ENCODE data around the gene SIL1. TPM values are rescaled to one million over a fixed set of nuclear protein-coding genes. Genes with fewer than 3 reads are reported as not detected.

Gene SIL1
- total and polyA plus RNA-seq, 2 of the 13 experiments (the other 11 are each of a cell fraction or from before 2014, with no cell fraction given): 26.0 to 30.0 TPM

GRCh38 chr5:138979684-138980280 lies 218.4 kb downstream of the SIL1 start:
- TF ChIP-seq ZNF546 (CRISPR knock-in tag; conservative IDR thresholded peaks at IDR 0.05) (no peak), ZNF260 (CRISPR knock-in tag; IDR thresholded peaks at IDR 0.05; ENCODE audit: borderline replicate concordance, low read depth) (no peak), ZNF761 (CRISPR knock-in tag; conservative IDR thresholded peaks at IDR 0.05) (no peak), ZNF30 (CRISPR knock-in tag; IDR thresholded peaks at IDR 0.05) (no peak), PAWR (CRISPR knock-in tag; IDR thresholded peaks at IDR 0.05; ENCODE audit: borderline replicate concordance) (no peak), NFIB (CRISPR knock-in tag; IDR thresholded peaks at IDR 0.05; ENCODE audit: borderline replicate concordance) (no peak), RERE (CRISPR knock-in tag; IDR thresholded peaks at IDR 0.05; ENCODE audit: low read depth) (no peak), JUND (CRISPR knock-in tag; IDR thresholded peaks at IDR 0.05) (no peak), SRSF1 (optimal IDR thresholded peaks at IDR 0.05; ENCODE audit: low read depth, low read length) (no peak), JUN (CRISPR knock-in tag; IDR thresholded peaks at IDR 0.05) (no peak), NBN (conservative IDR thresholded peaks at IDR 0.05) (no peak), ZSCAN22 (CRISPR knock-in tag; IDR thresholded peaks at IDR 0.05) (no peak), NR2F1 (CRISPR knock-in tag; IDR thresholded peaks at IDR 0.05) (no peak), ZNF333 (CRISPR knock-in tag; IDR thresholded peaks at IDR 0.05; ENCODE audit: borderline replicate concordance) (no peak), YEATS4 (CRISPR knock-in tag; IDR thresholded peaks at IDR 0.05; ENCODE audit: borderline replicate concordance) (no peak), ZNF766 (CRISPR knock-in tag; IDR thresholded peaks at IDR 0.05; ENCODE audit: borderline replicate concordance) (no peak)
- TF ChIP-seq, protein P1, sequence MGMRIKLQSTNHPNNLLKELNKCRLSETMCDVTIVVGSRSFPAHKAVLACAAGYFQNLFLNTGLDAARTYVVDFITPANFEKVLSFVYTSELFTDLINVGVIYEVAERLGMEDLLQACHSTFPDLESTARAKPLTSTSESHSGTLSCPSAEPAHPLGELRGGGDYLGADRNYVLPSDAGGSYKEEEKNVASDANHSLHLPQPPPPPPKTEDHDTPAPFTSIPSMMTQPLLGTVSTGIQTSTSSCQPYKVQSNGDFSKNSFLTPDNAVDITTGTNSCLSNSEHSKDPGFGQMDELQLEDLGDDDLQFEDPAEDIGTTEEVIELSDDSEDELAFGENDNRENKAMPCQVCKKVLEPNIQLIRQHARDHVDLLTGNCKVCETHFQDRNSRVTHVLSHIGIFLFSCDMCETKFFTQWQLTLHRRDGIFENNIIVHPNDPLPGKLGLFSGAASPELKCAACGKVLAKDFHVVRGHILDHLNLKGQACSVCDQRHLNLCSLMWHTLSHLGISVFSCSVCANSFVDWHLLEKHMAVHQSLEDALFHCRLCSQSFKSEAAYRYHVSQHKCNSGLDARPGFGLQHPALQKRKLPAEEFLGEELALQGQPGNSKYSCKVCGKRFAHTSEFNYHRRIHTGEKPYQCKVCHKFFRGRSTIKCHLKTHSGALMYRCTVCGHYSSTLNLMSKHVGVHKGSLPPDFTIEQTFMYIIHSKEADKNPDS (CRISPR knock-in tag; IDR thresholded peaks at IDR 0.05): no peak
- no peaks in the 10 kb centered on the region for H3K79me2 ChIP-seq (ENCODE audit: insufficient read depth, low read length)
- WGBS (ENCODE audit: low lambda C conversion rate): 92% methylated on average over 5 of the region's 5 CpGs
- no peaks in the 10 kb centered on the region for H3K36me3 ChIP-seq (replicated peaks in 1 of 2; ENCODE audit: control insufficient read depth in 1 of 2, insufficient read depth in 2 of 2, low read length in 2 of 2)
- in situ Hi-C loops (cut with HindIII; ENCODE audit: extremely low pct_ligation_motif_present, low pct_unique_long_range_greater_than_20kb): no loop called here
- no peaks in the 10 kb centered on the region for H3K27me3 ChIP-seq (ENCODE audit: control insufficient read depth in 1 of 2, insufficient read depth in 2 of 2, low read length in 2 of 2)
- ChIA-PET POLR2A (no interaction called here), CTCF (ENCODE audit: low intra/inter-chr PET ratio, low total read pairs) (no interaction called here)
- no peaks in the 10 kb centered on the region for H4K20me1 ChIP-seq (ENCODE audit: insufficient read depth, low read length)
- no peak for FAIRE-seq
- no peak for DNase-seq (ENCODE audit: low spot score)
- H3K9me3 ChIP-seq (ENCODE audit: low read length): no peaks in the 10 kb centered on the region
- H3K4me3 ChIP-seq (replicated peaks in 1 of 3; ENCODE audit: insufficient read depth in 1 of 3, low read depth in 2 of 3, low read length in 3 of 3): no peak overlapping the region
- no TSS peak for BruUV-seq (replicated peaks)
- H3K27ac ChIP-seq (ENCODE audit: extremely low read length, insufficient read depth, low read length): no peak overlapping the region
- no peak overlapping the region for H3K4me2 ChIP-seq (ENCODE audit: low read depth, low read length)
- H3K4me1 ChIP-seq (ENCODE audit: insufficient read depth, low read length): peaks cover 4% of the 10 kb centered on the region
- H3K9ac ChIP-seq (ENCODE audit: insufficient read depth, low read depth, low read length): no peak overlapping the region
- no peak for ATAC-seq
- no peak overlapping the region for H2AFZ ChIP-seq (ENCODE audit: low read length)
- intact Hi-C loops (cut with micrococcal nuclease; ENCODE audit: unreplicated experiment): no loop called here
